ENCODE data around the gene TSPO. TPM values are rescaled to one million over a fixed set of nuclear protein-coding genes. Genes with fewer than 3 reads are reported as not detected.
A peak's percentile ranks its signal among the peaks of the same experiment; 100 is the strongest.

The TSPO gene
- total RNA-seq, 1 donor: 222 TPM

GRCh38 chr22:43110927-43111623 is 40.3 kb upstream of the TSPO start:
- no peak for DNase-seq (ENCODE audit: low read depth)
- peak overlapping the region; percentile 46 for H3K4me3 ChIP-seq (ENCODE audit: low read depth, low read length)
- TF ChIP-seq, protein P1, sequence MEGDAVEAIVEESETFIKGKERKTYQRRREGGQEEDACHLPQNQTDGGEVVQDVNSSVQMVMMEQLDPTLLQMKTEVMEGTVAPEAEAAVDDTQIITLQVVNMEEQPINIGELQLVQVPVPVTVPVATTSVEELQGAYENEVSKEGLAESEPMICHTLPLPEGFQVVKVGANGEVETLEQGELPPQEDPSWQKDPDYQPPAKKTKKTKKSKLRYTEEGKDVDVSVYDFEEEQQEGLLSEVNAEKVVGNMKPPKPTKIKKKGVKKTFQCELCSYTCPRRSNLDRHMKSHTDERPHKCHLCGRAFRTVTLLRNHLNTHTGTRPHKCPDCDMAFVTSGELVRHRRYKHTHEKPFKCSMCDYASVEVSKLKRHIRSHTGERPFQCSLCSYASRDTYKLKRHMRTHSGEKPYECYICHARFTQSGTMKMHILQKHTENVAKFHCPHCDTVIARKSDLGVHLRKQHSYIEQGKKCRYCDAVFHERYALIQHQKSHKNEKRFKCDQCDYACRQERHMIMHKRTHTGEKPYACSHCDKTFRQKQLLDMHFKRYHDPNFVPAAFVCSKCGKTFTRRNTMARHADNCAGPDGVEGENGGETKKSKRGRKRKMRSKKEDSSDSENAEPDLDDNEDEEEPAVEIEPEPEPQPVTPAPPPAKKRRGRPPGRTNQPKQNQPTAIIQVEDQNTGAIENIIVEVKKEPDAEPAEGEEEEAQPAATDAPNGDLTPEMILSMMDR (IDR thresholded peaks at IDR 0.05; ENCODE audit: insufficient read depth, low read length): no peak

DNA sequence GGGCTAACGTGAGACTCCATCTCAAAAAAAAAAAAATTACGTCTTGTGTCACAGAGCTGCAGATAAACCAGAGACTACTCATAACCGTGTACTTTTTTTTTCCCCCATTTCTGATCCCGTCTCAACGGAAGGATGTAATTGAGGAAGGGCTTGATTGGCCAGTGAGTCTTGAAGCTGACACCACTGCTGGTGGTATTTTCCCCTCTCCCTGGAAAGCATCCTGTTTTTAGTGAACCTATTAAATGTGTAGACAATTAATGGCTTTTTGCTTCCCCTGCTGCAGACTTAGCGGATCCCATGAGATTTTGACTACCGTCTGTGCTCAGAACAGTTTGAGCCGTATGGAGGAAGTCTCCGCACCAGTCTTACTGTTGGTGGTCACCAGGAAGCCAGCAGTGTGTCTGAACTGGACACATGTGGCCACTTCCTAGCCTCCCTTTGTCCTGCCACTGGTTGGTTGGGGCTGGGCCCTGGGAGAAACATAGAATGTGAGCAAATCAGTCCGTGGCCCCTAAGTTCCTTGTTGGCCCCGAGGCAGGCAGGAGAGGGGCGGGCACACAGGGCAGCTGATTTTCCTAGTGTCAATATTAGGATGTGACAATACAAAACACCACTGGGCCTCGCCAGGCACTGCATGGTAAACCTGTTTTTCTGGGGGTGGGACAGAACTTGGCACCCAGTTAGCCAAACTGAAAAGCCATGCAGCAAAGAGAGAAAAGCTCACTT is 37.7 kb upstream of the TSPO start:
- DNase-seq (ENCODE audit: low read depth): no peak
- TF ChIP-seq, protein P1 (IDR thresholded peaks at IDR 0.05; ENCODE audit: insufficient read depth, low read length): no peak
- no peak overlapping the region for H3K4me3 ChIP-seq (ENCODE audit: low read depth, low read length)

DNA sequence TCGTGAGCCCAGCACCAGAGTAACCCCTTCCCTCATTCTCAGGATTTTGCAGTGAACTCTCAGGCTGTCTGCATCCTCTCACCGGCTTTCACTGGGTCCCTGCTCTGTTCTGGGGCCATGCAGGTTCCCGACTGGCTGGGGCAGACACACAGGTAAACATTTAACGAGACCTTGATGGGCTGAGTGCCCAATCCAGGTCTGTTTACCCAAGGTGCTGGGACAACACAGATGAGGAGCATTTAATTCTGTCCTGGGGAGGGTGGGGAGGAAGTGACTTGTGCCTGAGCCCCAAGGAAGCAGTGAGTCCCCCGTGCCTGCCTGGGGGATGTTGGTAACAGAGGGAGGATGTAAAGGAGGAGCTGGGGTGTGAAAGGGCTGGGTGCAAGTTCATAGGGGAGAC is 36.4 kb upstream of the TSPO start:
- TF ChIP-seq, protein P1 (IDR thresholded peaks at IDR 0.05; ENCODE audit: insufficient read depth, low read length): no peak
- H3K4me3 ChIP-seq (ENCODE audit: low read depth, low read length): no peak overlapping the region
- no peak for DNase-seq (ENCODE audit: low read depth)

DNA sequence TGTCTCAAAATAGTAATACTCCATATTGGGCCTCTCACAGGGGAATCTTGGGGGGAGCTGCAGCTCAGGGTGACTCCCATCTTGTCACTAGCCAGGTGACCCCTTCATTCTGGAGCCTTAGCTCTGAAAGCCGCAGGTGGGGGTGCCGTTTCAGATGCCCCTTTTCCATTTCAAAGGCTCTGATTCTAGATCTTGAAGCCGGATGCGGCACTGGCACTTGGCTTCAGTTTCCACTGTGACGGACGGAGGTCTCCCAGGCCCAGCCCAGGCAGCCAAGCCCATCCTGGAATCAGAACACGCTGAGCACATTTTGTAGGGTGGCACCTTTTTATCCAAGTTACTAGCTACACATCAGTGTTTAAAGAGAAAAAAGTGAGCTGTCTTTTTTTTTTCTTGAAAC is 34.4 kb upstream of the TSPO start:
- TF ChIP-seq, protein P1 (IDR thresholded peaks at IDR 0.05; ENCODE audit: insufficient read depth, low read length): no peak
- no peak overlapping the region for H3K4me3 ChIP-seq (ENCODE audit: low read depth, low read length)
- no peak for DNase-seq (ENCODE audit: low read depth)

DNA sequence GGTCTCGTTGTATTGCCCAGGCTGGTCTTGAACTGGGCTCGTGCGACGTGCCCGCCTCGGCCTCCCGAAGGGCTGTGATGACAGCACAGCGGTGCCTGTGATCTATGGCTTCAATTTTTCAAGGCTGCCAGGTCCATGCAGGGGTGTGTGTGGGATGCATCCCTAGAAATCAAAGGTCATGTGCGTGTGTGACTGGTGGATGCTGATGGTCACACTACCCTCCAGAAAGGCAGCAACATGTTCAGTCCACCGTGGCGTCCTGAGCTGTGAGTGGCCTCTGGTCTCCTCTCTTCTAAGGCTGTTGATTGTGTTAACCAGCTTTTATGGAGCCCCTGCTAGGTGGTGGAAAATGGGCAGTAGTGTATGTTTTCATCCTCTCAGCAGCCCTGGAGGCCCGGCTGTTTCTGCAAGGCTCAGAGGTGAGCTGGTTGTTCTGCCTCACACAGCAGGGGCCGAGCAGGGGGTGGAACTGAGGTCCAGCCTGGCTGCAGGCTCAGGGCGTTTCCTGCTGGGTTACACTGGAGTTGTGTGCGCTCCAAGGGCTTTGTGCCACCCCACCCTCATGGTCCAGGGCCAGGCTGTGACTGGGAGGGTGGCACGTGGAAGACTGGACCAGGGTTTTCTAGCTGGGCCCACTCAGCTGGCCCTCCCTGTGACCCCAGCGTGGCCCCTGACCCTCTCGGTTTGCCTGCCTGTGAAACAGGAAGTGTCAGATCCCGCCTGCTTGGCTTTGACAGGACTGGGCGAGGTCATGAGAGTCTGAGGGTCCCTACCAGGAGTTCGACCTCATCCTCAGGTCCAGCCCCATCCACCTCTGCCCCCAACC is 33.1 kb upstream of the TSPO start:
- TF ChIP-seq, protein P1 (IDR thresholded peaks at IDR 0.05; ENCODE audit: insufficient read depth, low read length): no peak
- no peak for DNase-seq (ENCODE audit: low read depth)
- H3K4me3 ChIP-seq (ENCODE audit: low read depth, low read length): no peak overlapping the region

DNA sequence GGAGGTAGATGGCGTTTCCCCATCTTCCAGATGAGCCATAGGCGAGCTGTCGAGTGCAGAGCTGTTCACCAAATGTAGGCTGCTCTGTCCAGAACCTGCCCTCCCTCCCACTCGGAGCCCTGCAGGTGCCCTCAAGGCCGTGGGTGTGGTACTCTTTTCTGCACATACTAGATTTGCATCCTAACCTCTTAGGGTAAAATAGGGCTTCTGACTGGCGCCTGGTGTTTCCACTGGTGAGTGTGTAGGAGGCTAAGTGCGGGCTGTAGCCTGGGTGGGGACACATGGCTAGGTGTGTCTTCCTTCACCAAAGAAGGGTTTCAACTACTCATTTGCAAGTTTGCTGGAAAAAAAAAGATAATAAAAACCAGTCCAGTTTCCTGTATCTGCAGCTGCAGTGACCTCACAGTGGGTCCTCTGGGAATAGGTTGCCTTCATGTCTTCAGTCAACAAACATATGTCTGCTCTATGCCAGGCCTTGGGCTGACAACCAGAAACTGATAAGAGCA is 32.4 kb upstream of the TSPO start:
- TF ChIP-seq, protein P1 (IDR thresholded peaks at IDR 0.05; ENCODE audit: insufficient read depth, low read length): no peak
- DNase-seq (ENCODE audit: low read depth): peak; percentile 15
- H3K4me3 ChIP-seq (ENCODE audit: low read depth, low read length): no peak overlapping the region

All from fibroblast of the aortic adventitia (primary cell).